Stomach (tissue), 9 donors: ENCODE data around the gene AGBL4. TPM values are rescaled to one million over a fixed set of nuclear protein-coding genes. Genes with fewer than 3 reads are reported as not detected.

Experiments used
- DNase-seq, 2 donors: peaks; one replicate each; pipeline versions ENCODE4 v3.0.0 to v3.0.0-alpha.2; 2013 to 2019
- H3K27ac ChIP-seq, 5 donors: fragments of 200-600 bp in 4 of 5; sonication (generic) in 4 of 5; one replicate each; pipeline ENCODE4 v1.5.1; 2013 to 2019; ENCODE audit warnings: mild to moderate bottlenecking in 1 of 5, moderate library complexity in 1 of 5
- H3K27me3 ChIP-seq, 3 donors: fragments of 200-600 bp; sonication (generic); one replicate each; pipeline ENCODE4 v1.5.1; 2017 to 2019; ENCODE audit warnings: mixed run types in 1 of 3
- H3K36me3 ChIP-seq, 4 donors: fragments of 200-600 bp; sonication (generic); 1 replicate in 3 of 4; 2 replicates in 1 of 4; pipeline ENCODE4 v1.5.1; 2016 to 2019
- H3K4me1 ChIP-seq, 4 donors: fragments of 200-600 bp; sonication (generic); one replicate each; pipeline ENCODE4 v1.5.1; 2016 to 2019
- H3K4me3 ChIP-seq, 4 donors: fragments of 200-600 bp; sonication (generic) in 3 of 4; one replicate each; pipeline ENCODE4 v1.5.1; 2016 to 2019; ENCODE audit warnings: mild to moderate bottlenecking in 1 of 4
- H3K9me3 ChIP-seq, 4 donors: fragments of 200-600 bp; sonication (generic); one replicate each; pipeline ENCODE4 v1.5.1; 2016 to 2019
- CTCF ChIP-seq, 7 experiments: fragments of 450-650 bp in 4 of 7; fragments of 200-600 bp in 3 of 7; sonication (generic) in 3 of 7; IDR thresholded peaks; one replicate each; pipeline ENCODE4 v1.5.1; 2016 to 2019; ENCODE audit warnings: antibody characterized with exemption in 7 of 7, control low read depth in 2 of 7, mild to moderate bottlenecking in 1 of 7
- EP300 ChIP-seq: sonication (generic); formaldehyde crosslinking; IDR thresholded peaks from one replicate; pipeline ENCODE4 v1.6.1; 2017; ENCODE audit warnings: antibody characterized with exemption
- POLR2A ChIP-seq, 4 donors: fragments of 450-650 bp; IDR thresholded peaks; one replicate each; pipeline ENCODE4 v1.6.1; 2016; ENCODE audit warnings: antibody characterized with exemption in 4 of 4, control low read depth in 2 of 4, mild to moderate bottlenecking in 1 of 4, moderate library complexity in 1 of 4
- POLR2AphosphoS5 ChIP-seq, 3 donors: sonication (generic); formaldehyde crosslinking; IDR thresholded peaks; one replicate each; pipeline ENCODE4 v1.6.1; 2016; ENCODE audit warnings: antibody characterized with exemption in 3 of 3
- WGBS, 5 donors: extraction: QIAGEN DNeasy Blood & Tissue Kit in 3 of 5; methylation state at CpG; one replicate each; pipeline versions ENCODE4 v1.1.5 to v1.1.7; 2013 to 2018; 5-methylcytosine and 5-hydroxymethylcytosine counted together
- intact Hi-C: fragments of 100-400 bp; cut with DNase I; formaldehyde crosslinking; loops from one replicate; pipeline ENCODE4 v1.15.1; 2023; ENCODE audit warnings: low total_unique reads
- polyA plus RNA-seq, 3 donors: library from polyadenylated mRNA; stranded (reverse); fragments of 200-250 nt; gene quantifications; one replicate each; pipeline ENCODE4 v1.2.3, GENCODE V29; 2013
- total RNA-seq, 5 donors: library from RNA; depleted of rRNA; stranded (reverse); fragments of >200 nt; gene quantifications; one replicate each; pipeline versions ENCODE4 v1.1.0 to v1.2.3, GENCODE V29; 2014 to 2016
- donor health status: healthy with polysubstance abuse.
- donor health status: Bipolar disorder and iron deficiency.
- donor health status: healthy.

Gene AGBL4
- total and polyA plus RNA-seq, 8 donors = 0.92 TPM; not detected in 7

DNA sequence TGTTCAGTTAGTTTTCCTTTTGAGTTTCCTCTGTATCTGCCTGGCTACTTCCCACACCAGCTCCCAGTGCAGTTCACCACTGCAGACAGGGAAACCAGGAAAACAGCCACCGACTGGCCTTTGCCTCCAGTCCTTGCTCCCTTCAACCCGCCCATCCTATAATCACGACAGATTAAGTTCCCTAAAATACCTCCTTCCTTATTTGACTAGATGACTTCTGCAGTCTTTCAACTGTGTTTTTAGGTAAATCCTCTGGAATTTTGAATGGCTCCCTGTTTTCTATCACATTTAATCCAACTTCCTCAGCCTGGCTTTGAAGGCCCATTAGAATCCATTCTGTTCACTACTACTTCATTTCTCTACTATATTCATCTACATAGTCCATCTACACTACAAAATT, 1284.7 kb downstream of the AGBL4 start:
- TF ChIP-seq CTCF (IDR thresholded peaks at IDR 0.05) (no peak), EP300 (no peak), POLR2AphosphoS5 (IDR thresholded peaks at IDR 0.05) (no peak), POLR2A (IDR thresholded peaks at IDR 0.05) (no peak)
- Histone ChIP-seq H3K4me3 (no peak overlapping the region), H3K9me3 (no peaks in the 10 kb centered on the region), H3K27me3 (no peaks in the 10 kb centered on the region), H3K4me1 (peaks cover 0 to 11% (median 0%) of the 10 kb centered on the region in 4 donors), H3K36me3 (peaks cover 5 to 70% (median 43%) of the 10 kb centered on the region in 4 donors), H3K27ac (no peak overlapping the region)
- 59 to 71% (median 66%) methylated on average over 3 of the region's 3 CpGs for WGBS, 5 donors
- no peak for DNase-seq
- intact Hi-C loops = no loop called here

GRCh38 chr1:48738356-48738755, 1285.4 kb downstream of the AGBL4 start:
- no peak for TF ChIP-seq POLR2AphosphoS5 (IDR thresholded peaks at IDR 0.05)
- intact Hi-C loops = no loop called here
- H3K4me1 ChIP-seq = peaks cover 0 to 11% (median 0%) of the 10 kb centered on the region in 4 donors
- DNase-seq = no peak
- H3K9me3 ChIP-seq = no peaks in the 10 kb centered on the region
- 77 to 85% (median 80%) methylated on average over 4 of the region's 4 CpGs for WGBS, 5 donors
- H3K36me3 ChIP-seq = peaks cover 5 to 77% (median 49%) of the 10 kb centered on the region in 4 donors
- H3K27ac ChIP-seq = no peak overlapping the region
- H3K4me3 ChIP-seq = no peak overlapping the region
- H3K27me3 ChIP-seq = no peaks in the 10 kb centered on the region

GRCh38 chr1:48735796-48736195, 1288.0 kb downstream of the AGBL4 start:
- Histone ChIP-seq H3K9me3 (no peaks in the 10 kb centered on the region), H3K4me1 (peaks cover 0 to 11% (median 0%) of the 10 kb centered on the region in 4 donors), H3K4me3 (no peak overlapping the region), H3K36me3 (peaks cover 5 to 77% (median 59%) of the 10 kb centered on the region in 4 donors), H3K27ac (no peak overlapping the region), H3K27me3 (no peaks in the 10 kb centered on the region)
- no peak for DNase-seq
- 87 to 93% (median 92%) methylated on average over 6 of the region's 6 CpGs for WGBS, 5 donors
- TF ChIP-seq EP300 (no peak), POLR2A (IDR thresholded peaks at IDR 0.05) (no peak), POLR2AphosphoS5 (IDR thresholded peaks at IDR 0.05) (no peak), CTCF (IDR thresholded peaks at IDR 0.05) (no peak)
- intact Hi-C loops = no loop called here

- no peak for DNase-seq
- Histone ChIP-seq H3K36me3 (peaks cover 0 to 76% (median 65%) of the 10 kb centered on the region in 4 donors), H3K4me3 (no peak overlapping the region), H3K27ac (no peak overlapping the region), H3K4me1 (peaks cover 0 to 5% (median 0%) of the 10 kb centered on the region in 4 donors), H3K9me3 (no peaks in the 10 kb centered on the region), H3K27me3 (no peaks in the 10 kb centered on the region)
- intact Hi-C loops = no loop called here
- TF ChIP-seq CTCF (IDR thresholded peaks at IDR 0.05) = no peak
- no peak for TF ChIP-seq EP300
- no peak for TF ChIP-seq POLR2A (IDR thresholded peaks at IDR 0.05)
- no peak for TF ChIP-seq POLR2AphosphoS5 (IDR thresholded peaks at IDR 0.05)
- 75 to 79% (median 75%) methylated on average over 10 of the region's 10 CpGs for WGBS, 5 donors
Measured at GRCh38 chr1:48730164-48730910, 1293.4 kb downstream of the AGBL4 start.

DNA sequence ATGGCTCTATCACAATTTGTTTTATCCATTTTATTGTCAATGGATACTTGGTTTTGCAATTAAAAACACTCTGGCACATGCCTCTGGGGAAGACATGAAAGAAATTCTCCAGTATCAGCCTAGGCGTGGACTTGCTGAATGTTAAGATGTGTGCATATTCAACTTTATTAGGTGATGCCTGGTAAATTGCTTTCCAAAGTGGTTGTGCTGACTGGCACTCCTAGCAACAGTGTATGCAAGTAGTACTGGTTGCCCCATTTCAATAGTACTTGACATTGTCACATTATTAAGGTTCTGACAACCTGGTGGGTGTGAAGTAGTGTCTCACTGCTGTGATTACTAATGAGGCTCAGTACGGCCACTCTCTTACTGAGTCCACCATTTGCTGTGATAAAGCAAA, 1295.2 kb downstream of the AGBL4 start:
- Histone ChIP-seq H3K27me3 (no peaks in the 10 kb centered on the region), H3K27ac (no peak overlapping the region), H3K4me1 (peaks cover 0 to 5% (median 0%) of the 10 kb centered on the region in 4 donors), H3K4me3 (no peak overlapping the region), H3K9me3 (no peaks in the 10 kb centered on the region), H3K36me3 (peaks cover 0 to 59% (median 49%) of the 10 kb centered on the region in 4 donors)
- DNase-seq = no peak
- intact Hi-C loops = no loop called here
- WGBS, 5 donors = 88 to 95% (median 92%) methylated on average over 2 of the region's 2 CpGs
- no peak for TF ChIP-seq CTCF (IDR thresholded peaks at IDR 0.05)
- no peak for TF ChIP-seq POLR2AphosphoS5 (IDR thresholded peaks at IDR 0.05)
